Choroid plexus epithelial cell (primary cell): ENCODE measurements around the gene ASIC3.
A peak's percentile ranks its signal among the peaks of the same experiment; 100 is the strongest.

Source experiments
- DNase-seq: peaks from one replicate; pipeline ENCODE4 v3.0.0-alpha.2; 2010; ENCODE audit warnings: low read depth
- H3K4me3 ChIP-seq: 2 replicates; pipeline ENCODE4 v1.5.1; 2011; ENCODE audit warnings: low read depth, mild to moderate bottlenecking, control low read depth, low read length, moderate library complexity
- CTCF ChIP-seq: conservative IDR thresholded peaks from 2 replicates; pipeline ENCODE4 v1.5.1; 2011; ENCODE audit warnings: low read depth, mild to moderate bottlenecking, control low read depth, inconsistent platforms, low read length, moderate library complexity

The ASIC3 gene

GRCh38 chr7:151043959-151044358, 4.4 kb upstream of the ASIC3 start:
- no peak for TF ChIP-seq CTCF
- no peak for DNase-seq
- no peak overlapping the region for H3K4me3 ChIP-seq

GRCh38 chr7:151045262-151045661, 3.1 kb upstream of the ASIC3 start:
- TF ChIP-seq CTCF: no peak
- no peak for DNase-seq
- no peak overlapping the region for H3K4me3 ChIP-seq

GRCh38 chr7:151045967-151046366, 2.4 kb upstream of the ASIC3 start:
- TF ChIP-seq CTCF: no peak
- DNase-seq: no peak
- H3K4me3 ChIP-seq: no peak overlapping the region

DNA sequence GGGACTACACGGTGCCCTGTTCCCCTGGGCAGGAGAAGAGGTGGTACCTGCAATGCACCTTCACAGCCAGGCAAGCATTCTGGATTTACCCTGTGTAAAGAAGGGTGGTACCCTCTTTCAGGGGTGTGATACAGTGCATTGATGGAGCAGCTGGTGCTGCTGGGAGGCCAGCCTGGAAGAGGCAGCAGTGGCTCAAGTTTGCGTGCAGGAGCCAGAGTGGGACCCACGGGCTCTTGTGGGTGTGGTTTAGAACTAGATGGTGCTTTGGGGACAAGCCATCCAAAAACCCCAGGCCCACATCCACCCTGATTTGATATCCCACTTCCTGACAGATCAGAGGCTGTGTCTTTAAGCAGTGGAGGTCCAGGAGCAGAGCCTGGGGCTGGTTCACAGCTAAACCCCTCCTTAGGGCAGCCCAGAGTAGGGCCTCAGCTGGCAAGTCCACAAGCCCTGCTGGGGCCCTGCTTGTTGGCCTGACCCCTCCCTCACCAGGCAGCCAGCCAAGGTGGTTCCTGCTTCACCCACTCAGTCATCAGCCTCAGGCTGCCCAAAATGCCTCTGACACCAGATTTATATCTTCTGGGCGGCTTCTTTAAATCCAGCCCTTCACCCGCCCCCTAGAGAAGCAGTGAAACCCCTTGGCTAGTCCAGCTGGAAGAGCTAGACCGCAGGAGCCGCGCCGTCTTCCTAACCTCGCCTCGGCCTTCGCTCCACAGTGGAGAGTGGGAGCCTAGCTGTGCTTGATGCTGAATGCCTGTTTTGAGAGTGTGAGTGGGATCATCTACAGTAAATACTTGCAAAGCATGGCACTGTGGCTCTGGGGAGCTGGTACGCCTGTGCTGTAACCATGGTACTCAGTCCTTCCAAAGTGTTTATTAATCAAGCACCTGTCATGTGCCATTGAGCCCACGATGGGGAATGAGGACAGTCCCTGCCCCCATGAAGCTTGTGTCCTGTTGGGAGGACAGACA, 1.4 kb upstream of the ASIC3 start:
- peak; percentile 19 for DNase-seq
- H3K4me3 ChIP-seq: no peak overlapping the region

DNA sequence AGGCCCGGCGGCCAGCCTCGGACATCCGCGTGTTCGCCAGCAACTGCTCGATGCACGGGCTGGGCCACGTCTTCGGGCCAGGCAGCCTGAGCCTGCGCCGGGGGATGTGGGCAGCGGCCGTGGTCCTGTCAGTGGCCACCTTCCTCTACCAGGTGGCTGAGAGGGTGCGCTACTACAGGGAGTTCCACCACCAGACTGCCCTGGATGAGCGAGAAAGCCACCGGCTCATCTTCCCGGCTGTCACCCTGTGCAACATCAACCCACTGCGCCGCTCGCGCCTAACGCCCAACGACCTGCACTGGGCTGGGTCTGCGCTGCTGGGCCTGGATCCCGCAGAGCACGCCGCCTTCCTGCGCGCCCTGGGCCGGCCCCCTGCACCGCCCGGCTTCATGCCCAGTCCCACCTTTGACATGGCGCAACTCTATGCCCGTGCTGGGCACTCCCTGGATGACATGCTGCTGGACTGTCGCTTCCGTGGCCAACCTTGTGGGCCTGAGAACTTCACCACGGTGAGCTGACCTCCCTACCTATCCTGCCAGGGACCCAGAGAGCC, 656 bp downstream of the ASIC3 start:
- no peak overlapping the region for H3K4me3 ChIP-seq
- TF ChIP-seq CTCF: no peak
- no peak for DNase-seq

More for the DNA sequence above, 1.4 kb upstream of the ASIC3 start:
- TF ChIP-seq CTCF: no peak

DNA sequence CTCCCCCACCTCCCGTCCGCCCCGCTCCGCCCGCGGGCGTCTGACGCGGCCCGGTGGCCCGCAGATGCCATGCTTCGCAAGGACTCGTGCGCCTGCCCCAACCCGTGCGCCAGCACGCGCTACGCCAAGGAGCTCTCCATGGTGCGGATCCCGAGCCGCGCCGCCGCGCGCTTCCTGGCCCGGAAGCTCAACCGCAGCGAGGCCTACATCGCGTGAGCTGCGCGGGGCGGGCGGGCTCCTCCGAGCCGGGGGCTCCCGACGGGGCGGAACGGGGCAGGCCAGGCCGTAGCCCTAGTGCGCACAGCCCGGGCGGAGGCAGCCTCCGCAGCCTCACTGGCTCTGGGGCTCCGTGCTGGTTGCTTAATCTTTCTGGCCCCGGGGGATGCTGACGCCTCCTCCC, 2.8 kb downstream of the ASIC3 start:
- peak; percentile 79 for DNase-seq
- no peak overlapping the region for H3K4me3 ChIP-seq
- no peak for TF ChIP-seq CTCF
